T follicular helper cell (primary cell): ENCODE measurements around the gene BEST1.
"Not testable (repeated sequence)": the region's sequence is repeated elsewhere in the genome, so short reads cannot be mapped to it uniquely, and the experiment has no call there.

Experiments
- DNase-seq: peaks from one replicate; pipeline ENCODE4 v3.0.0-alpha.2; 2020; ENCODE audit warnings: low read depth

Gene BEST1

DNA sequence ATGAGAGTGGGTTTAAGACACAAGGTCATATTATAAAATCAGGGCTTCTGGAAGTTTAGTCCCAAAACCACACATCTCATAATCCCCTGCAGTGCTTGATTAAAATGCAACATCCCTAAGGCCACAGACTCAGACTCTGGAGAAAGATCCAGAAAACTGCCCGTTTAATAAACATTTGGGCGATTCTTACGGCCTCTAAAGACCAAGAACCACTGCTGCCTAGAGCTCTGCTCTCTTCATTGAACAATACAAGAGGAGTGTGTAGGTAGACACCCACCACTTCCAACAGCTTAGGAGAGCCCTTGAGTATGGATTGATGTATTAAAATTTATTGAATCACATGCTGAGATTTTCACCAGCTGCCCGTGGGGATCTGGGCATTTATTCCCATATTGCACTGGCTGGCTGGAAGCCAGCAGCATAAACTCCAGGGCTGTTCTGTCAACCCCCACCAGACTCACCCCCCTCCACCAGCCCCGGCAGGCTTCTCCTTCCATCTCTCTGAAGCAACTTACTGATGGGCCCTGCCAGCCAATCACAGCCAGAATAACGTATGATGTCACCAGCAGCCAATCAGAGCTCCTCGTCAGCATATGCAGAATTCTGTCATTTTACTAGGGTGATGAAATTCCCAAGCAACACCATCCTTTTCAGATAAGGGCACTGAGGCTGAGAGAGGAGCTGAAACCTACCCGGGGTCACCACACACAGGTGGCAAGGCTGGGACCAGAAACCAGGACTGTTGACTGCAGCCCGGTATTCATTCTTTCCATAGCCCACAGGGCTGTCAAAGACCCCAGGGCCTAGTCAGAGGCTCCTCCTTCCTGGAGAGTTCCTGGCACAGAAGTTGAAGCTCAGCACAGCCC is 749 bp upstream of the BEST1 start:
- no peak for DNase-seq

- DNase-seq: no peak
Measured at GRCh38 chr11:61951484-61952135, 1.5 kb downstream of the BEST1 start.

DNA sequence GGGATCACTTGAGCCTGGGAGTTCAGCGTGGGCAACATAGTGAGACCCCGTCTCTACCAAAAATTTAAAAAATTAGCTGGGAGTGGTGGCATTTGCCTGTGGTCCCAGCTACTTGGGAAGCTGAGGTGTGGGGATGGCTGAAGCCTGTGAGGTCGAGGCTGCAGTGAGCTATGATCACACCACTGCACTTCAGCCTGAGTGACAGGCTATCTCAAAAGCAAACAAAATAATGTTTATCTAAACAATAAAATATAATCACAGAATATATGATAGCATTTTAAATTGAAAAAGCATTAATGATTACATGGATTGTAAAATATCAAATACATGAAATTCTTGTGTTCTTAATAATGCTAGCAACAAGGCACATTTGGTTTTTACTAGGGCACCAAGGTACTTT is 2.7 kb downstream of the BEST1 start:
- DNase-seq: no peak

GRCh38 chr11:61953632-61954031 is 3.5 kb downstream of the BEST1 start:
- DNase-seq: not testable (repeated sequence)

- DNase-seq: no peak
Measured at GRCh38 chr11:61954106-61954850, 4.1 kb downstream of the BEST1 start.

GRCh38 chr11:61954851-61955421 is 4.8 kb downstream of the BEST1 start:
- DNase-seq: no peak

DNA sequence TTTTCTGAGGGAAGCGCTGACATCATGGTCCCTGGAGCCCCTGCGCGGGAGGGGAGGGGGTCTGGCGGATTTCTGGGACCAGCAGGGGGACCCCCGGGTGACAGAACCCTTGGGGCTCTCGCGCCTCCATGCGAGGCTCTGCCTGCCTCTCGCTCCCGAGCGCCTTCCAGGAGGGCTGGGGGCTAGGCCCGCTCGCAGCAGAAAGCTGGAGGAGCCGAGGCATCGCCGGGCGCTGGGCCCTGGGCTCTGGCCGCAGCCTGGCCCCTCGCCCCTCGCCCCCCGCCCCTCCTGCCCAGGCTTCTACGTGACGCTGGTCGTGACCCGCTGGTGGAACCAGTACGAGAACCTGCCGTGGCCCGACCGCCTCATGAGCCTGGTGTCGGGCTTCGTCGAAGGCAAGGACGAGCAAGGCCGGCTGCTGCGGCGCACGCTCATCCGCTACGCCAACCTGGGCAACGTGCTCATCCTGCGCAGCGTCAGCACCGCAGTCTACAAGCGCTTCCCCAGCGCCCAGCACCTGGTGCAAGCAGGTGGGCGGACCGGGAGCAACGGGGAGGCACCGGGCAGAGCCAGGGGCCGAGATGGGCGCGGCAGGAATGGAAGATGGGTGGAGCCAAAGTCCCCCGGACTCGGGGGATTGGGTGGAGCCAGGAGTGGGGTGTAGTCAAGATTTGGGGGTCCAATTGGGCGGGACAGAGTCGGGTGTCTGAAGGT is 5.4 kb downstream of the BEST1 start:
- no peak for DNase-seq

GRCh38 chr11:61956191-61957020 is 6.3 kb downstream of the BEST1 start:
- DNase-seq: no peak

GRCh38 chr11:61957021-61957770 is 7.0 kb downstream of the BEST1 start:
- no peak for DNase-seq

- no peak for DNase-seq
Measured at GRCh38 chr11:61958590-61958989, 8.4 kb downstream of the BEST1 start.

- no peak for DNase-seq
Measured at GRCh38 chr11:61959114-61959513, 9.0 kb downstream of the BEST1 start.

GRCh38 chr11:61959678-61960077 is 9.5 kb downstream of the BEST1 start:
- DNase-seq: no peak

DNA sequence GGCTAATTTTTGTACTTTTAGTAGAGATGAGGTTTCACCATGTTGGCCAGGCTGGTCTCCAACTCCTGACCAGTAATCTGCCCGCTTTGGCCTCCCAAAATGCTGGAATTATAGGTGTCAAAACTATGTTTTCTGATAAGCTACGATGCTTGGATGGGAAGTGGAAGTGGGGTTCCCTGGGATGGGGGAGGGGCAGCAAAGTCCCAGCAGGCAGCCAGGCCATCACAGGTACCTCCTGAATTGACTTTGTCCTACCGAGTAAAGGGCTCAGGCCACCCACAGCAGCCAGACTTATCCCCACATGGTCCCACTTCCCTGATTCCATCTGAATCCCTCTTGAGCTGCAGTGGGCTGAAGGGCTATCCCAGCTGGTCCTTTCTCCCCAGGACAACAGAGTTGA is 10.4 kb downstream of the BEST1 start:
- no peak for DNase-seq

DNA sequence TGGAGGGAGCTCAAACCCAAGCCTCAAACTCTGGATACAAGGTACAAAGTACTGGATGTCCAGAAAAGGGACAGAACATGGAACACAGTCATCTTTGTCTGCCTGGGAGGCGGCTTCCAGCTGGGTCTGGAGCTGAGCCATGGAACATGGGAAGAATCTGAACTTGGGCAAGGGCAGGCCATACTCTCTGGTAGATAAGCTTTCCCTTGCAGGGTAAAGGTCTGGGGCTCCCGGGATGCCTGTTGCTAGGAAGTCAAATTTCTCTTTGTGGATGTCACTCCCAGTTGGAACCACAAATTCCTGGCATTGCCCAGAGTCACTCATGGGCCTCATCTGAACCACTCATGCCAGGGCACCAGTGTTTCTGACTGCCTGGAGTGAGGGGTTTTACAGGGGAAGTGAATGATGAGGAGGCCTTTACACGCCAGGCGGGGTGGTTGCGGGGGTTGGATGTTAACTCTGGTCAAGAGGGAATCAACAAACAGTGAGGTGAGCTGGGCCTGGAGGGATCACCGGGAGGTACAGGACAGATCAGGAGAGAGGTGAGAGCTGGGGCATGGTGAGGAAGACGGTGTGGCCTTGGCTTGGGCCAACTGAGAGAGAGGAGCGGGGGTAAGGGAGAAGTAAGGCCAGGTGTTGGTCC is 11.5 kb downstream of the BEST1 start:
- DNase-seq: no peak

DNA sequence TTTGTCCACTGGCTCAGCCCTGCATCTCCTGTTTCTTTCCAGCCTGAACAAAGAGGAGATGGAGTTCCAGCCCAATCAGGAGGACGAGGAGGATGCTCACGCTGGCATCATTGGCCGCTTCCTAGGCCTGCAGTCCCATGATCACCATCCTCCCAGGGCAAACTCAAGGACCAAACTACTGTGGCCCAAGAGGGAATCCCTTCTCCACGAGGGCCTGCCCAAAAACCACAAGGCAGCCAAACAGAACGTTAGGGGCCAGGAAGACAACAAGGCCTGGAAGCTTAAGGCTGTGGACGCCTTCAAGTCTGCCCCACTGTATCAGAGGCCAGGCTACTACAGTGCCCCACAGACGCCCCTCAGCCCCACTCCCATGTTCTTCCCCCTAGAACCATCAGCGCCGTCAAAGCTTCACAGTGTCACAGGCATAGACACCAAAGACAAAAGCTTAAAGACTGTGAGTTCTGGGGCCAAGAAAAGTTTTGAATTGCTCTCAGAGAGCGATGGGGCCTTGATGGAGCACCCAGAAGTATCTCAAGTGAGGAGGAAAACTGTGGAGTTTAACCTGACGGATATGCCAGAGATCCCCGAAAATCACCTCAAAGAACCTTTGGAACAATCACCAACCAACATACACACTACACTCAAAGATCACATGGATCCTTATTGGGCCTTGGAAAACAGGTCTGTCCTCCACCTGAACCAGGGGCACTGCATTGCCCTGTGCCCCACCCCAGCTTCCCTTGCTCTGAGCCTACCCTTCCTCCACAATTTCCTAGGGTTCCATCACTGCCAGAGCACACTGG is 12.3 kb downstream of the BEST1 start:
- no peak for DNase-seq

DNA sequence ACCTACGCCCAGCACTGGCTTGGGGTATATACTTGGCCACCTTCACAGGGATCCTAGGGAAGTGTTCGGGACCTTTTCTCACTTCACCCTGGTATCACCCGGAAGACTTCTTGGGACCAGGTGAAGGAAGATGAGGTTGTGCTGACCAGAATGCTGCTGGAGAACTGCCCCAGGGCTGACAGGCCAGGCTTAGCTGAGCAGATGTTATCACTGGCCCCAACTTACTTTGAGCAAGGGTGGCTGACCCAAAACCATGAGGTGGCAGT is 12.8 kb downstream of the BEST1 start:
- DNase-seq: no peak

- DNase-seq: no peak
Measured at GRCh38 chr11:61963282-61964057, 13.3 kb downstream of the BEST1 start.

- DNase-seq: no peak
Measured at GRCh38 chr11:61964058-61964665, 14.0 kb downstream of the BEST1 start.
